H1 (cell line): Measurements from ENCODE around the gene CRISPLD2. TPM values are rescaled to one million over a fixed set of nuclear protein-coding genes. Genes with fewer than 3 reads are reported as not detected.

Experiments used
- CTCF ChIA-PET: fragments of 300-600 bp; sonication (Branson Sonifier 250); formaldehyde crosslinking; loops from one replicate; lab custom pipeline; 2021; ENCODE audit not compliant: partially characterized antibody; lab: Charles Lee
- POLR2A ChIA-PET: fragments of 300-600 bp; sonication (Branson Sonifier 250); formaldehyde crosslinking; loops from one replicate; lab custom pipeline; 2021; ENCODE audit warnings: inconsistent platforms; ENCODE audit not compliant: partially characterized antibody; lab: Charles Lee
- DNase-seq, 2 experiments: peaks; one replicate each; pipeline versions ENCODE4 v3.0.0 to v3.0.0-alpha.2; 2010 to 2022; ENCODE audit warnings: low spot score in 2 of 2, low read depth in 1 of 2, mixed read lengths in 1 of 2
- FAIRE-seq: peaks from 2 replicates; lab custom pipeline; 2011; peaks lifted over from hg19 to GRCh38; lab: Jason Lieb, UNC
- H2AFZ ChIP-seq: 2 replicates; pipeline ENCODE4 v1.8.1; 2012; ENCODE audit warnings: low read length, inconsistent platforms
- H2AK5ac ChIP-seq: 2 replicates; pipeline ENCODE4 v1.6.1; 2013; ENCODE audit warnings: low read depth, low read length
- H2BK120ac ChIP-seq: replicated peaks from 2 replicates; pipeline ENCODE3; 2013; ENCODE audit warnings: low read depth, low read length, inconsistent platforms
- H2BK12ac ChIP-seq: 2 replicates; pipeline ENCODE4 v1.6.1; 2013; ENCODE audit warnings: low read depth, low read length
- H2BK15ac ChIP-seq: 2 replicates; pipeline ENCODE4 v1.6.1; 2013; ENCODE audit warnings: low read length
- H2BK20ac ChIP-seq: 2 replicates; pipeline ENCODE4 v1.6.1; 2013; ENCODE audit warnings: low read length
- H2BK5ac ChIP-seq: 2 replicates; pipeline ENCODE4 v1.6.1; 2013; ENCODE audit warnings: low read depth, low read length
- H3K14ac ChIP-seq: 2 replicates; pipeline ENCODE4 v1.6.1; 2013; ENCODE audit warnings: inconsistent platforms; ENCODE audit not compliant: insufficient read length
- H3K18ac ChIP-seq: 2 replicates; pipeline ENCODE4 v1.6.1; 2013; ENCODE audit warnings: low read length; ENCODE audit errors: extremely low read depth
- H3K23ac ChIP-seq: 2 replicates; pipeline ENCODE4 v1.6.1; 2013; ENCODE audit warnings: inconsistent platforms; ENCODE audit not compliant: insufficient read length
- H3K23me2 ChIP-seq: 2 replicates; pipeline ENCODE4 v1.6.1; 2013; ENCODE audit warnings: low read depth, low read length
- H3K27ac ChIP-seq: 2 replicates; pipeline ENCODE4 v1.6.1; 2011; ENCODE audit warnings: low read depth, low read length, inconsistent platforms
- H3K27me3 ChIP-seq, 4 experiments: replicated peaks in 1 of 4; 1 replicate in 1 of 4; 2 replicates in 3 of 4; pipeline versions ENCODE4 v1.6.1 to v1.8.1; 2011 to 2013; ENCODE audit warnings: low read length in 3 of 4, mild to moderate bottlenecking in 3 of 4, inconsistent platforms in 2 of 4, mixed read lengths in 2 of 4, moderate library complexity in 1 of 4; ENCODE audit not compliant: control insufficient read depth in 3 of 4, insufficient read depth in 3 of 4; ENCODE audit errors: extremely low read depth in 1 of 4
- H3K36me3 ChIP-seq, 4 experiments: 2 replicates each; pipeline versions ENCODE4 v1.6.1 to v1.8.1; 2011 to 2013; ENCODE audit warnings: mild to moderate bottlenecking in 4 of 4, low read length in 3 of 4, moderate library complexity in 2 of 4, control low read depth in 1 of 4, inconsistent platforms in 1 of 4; ENCODE audit not compliant: insufficient read depth in 4 of 4, control insufficient read depth in 2 of 4
- H3K4ac ChIP-seq: replicated peaks from 2 replicates; pipeline ENCODE3; 2013; ENCODE audit warnings: low read length, low read depth, mixed read lengths, inconsistent platforms; ENCODE audit not compliant: insufficient read length
- H3K4me1 ChIP-seq, 4 experiments: replicated peaks in 1 of 4; 1 replicate in 1 of 4; 2 replicates in 3 of 4; pipeline versions ENCODE4 v1.6.1 to v1.8.1; 2011 to 2013; ENCODE audit warnings: low read length in 3 of 4, inconsistent platforms in 2 of 4, mixed read lengths in 1 of 4; ENCODE audit not compliant: insufficient read depth in 4 of 4, control insufficient read depth in 3 of 4
- H3K4me2 ChIP-seq, 2 experiments: 2 replicates each; pipeline versions ENCODE4 v1.6.1 to v1.8.1; 2011 to 2013; ENCODE audit warnings: low read depth in 2 of 2, low read length in 2 of 2, control low read depth in 1 of 2, inconsistent platforms in 1 of 2, mild to moderate bottlenecking in 1 of 2; ENCODE audit not compliant: insufficient read depth in 1 of 2
- H3K4me3 ChIP-seq, 4 experiments: fragments of 200-600, 300-600 bp in 1 of 4; sonication (generic), shearing (Covaris generic), sonication (Bioruptor Twin) in 1 of 4; 2 replicates each; pipeline versions ENCODE4 v1.5.1 to v1.8.1; 2011 to 2016; ENCODE audit warnings: low read length in 4 of 4, low read depth in 3 of 4, control low read depth in 2 of 4, inconsistent platforms in 2 of 4, mild to moderate bottlenecking in 2 of 4, mixed read lengths in 1 of 4, moderate library complexity in 1 of 4; ENCODE audit not compliant: insufficient read depth in 2 of 4; ENCODE audit errors: extremely low read depth in 1 of 4
- H3K56ac ChIP-seq: replicated peaks from 2 replicates; pipeline ENCODE3; 2013; ENCODE audit warnings: low read depth, mild to moderate bottlenecking, mixed read lengths, low read length, inconsistent platforms; ENCODE audit not compliant: insufficient read length
- H3K79me1 ChIP-seq: 2 replicates; pipeline ENCODE4 v1.6.1; 2013; ENCODE audit warnings: low read depth, low read length, control low read depth
- H3K79me2 ChIP-seq, 2 experiments: 2 replicates each; pipeline versions ENCODE4 v1.6.1 to v1.8.1; 2012 to 2013; ENCODE audit warnings: low read length in 2 of 2, mild to moderate bottlenecking in 2 of 2, inconsistent platforms in 1 of 2; ENCODE audit not compliant: insufficient read depth in 2 of 2, control insufficient read depth in 1 of 2
- H3K9ac ChIP-seq, 4 experiments: replicated peaks in 1 of 4; 1 replicate in 1 of 4; 2 replicates in 3 of 4; pipeline versions ENCODE4 v1.6.1 to v1.8.1; 2011 to 2013; ENCODE audit warnings: low read depth in 3 of 4, low read length in 3 of 4, control low read depth in 2 of 4, mild to moderate bottlenecking in 2 of 4, moderate library complexity in 2 of 4, inconsistent platforms in 1 of 4; ENCODE audit errors: extremely low read depth in 1 of 4
- H3K9me3 ChIP-seq, 2 experiments: 2 replicates each; pipeline versions ENCODE4 v1.6.1 to v1.8.1; 2012 to 2013; ENCODE audit warnings: mild to moderate bottlenecking in 2 of 2, moderate library complexity in 2 of 2, control low read depth in 1 of 2, inconsistent platforms in 1 of 2, low read depth in 1 of 2, low read length in 1 of 2, mixed read lengths in 1 of 2; ENCODE audit not compliant: insufficient read depth in 2 of 2
- H4K20me1 ChIP-seq, 2 experiments: replicated peaks in 1 of 2; 2 replicates each; pipeline versions ENCODE3 to v1.8.1; 2011 to 2013; ENCODE audit warnings: inconsistent platforms in 2 of 2, low read length in 2 of 2, mild to moderate bottlenecking in 1 of 2; ENCODE audit not compliant: insufficient read depth in 2 of 2, control insufficient read depth in 1 of 2
- H4K5ac ChIP-seq: 2 replicates; pipeline ENCODE4 v1.6.1; 2013; ENCODE audit warnings: low read length, low read depth, mixed read lengths, inconsistent platforms; ENCODE audit not compliant: insufficient read length
- H4K8ac ChIP-seq: 2 replicates; pipeline ENCODE4 v1.8.0; 2013; ENCODE audit warnings: mild to moderate bottlenecking, moderate library complexity, low read length, inconsistent platforms; ENCODE audit not compliant: insufficient read depth; ENCODE audit errors: extremely low read depth
- H4K91ac ChIP-seq: replicated peaks from 2 replicates; pipeline ENCODE3; 2013; ENCODE audit warnings: low read length, mixed read lengths, inconsistent platforms; ENCODE audit not compliant: insufficient read length
- BACH1 ChIP-seq: IDR thresholded peaks from 2 replicates; pipeline ENCODE4 v1.6.1; 2012; ENCODE audit warnings: low read length, improper control_type of control experiment
- BRCA1 ChIP-seq: IDR thresholded peaks from 2 replicates; pipeline ENCODE4 v1.6.1; 2012; ENCODE audit warnings: low read depth, low read length, improper control_type of control experiment
- CBX5 ChIP-seq: fragments of 300-800, 300-1000 bp; sonication (generic); IDR thresholded peaks from 2 replicates; pipeline ENCODE4 v1.7.1; 2016; ENCODE audit warnings: antibody characterized with exemption, low read length, low read depth
- CREB1 ChIP-seq: IDR thresholded peaks from 2 replicates; pipeline ENCODE4 v1.6.1; 2012; ENCODE audit warnings: inconsistent platforms
- CTBP2 ChIP-seq: IDR thresholded peaks from 2 replicates; pipeline ENCODE4 v1.7.0; 2011; ENCODE audit warnings: borderline replicate concordance, mild to moderate bottlenecking, moderate library complexity, mixed read lengths, low read length; ENCODE audit not compliant: insufficient read depth, insufficient read length
- GABPA ChIP-seq: IDR thresholded peaks from 2 replicates; pipeline ENCODE4 v1.6.1; 2011; ENCODE audit warnings: mild to moderate bottlenecking, low read length, moderate library complexity, borderline replicate concordance; ENCODE audit not compliant: insufficient read depth
- HDAC6 ChIP-seq: IDR thresholded peaks from one replicate; pipeline ENCODE4 v1.7.1; 2012; ENCODE audit warnings: low read depth, mild to moderate bottlenecking, inconsistent platforms, low read length, moderate library complexity
- POLR2A ChIP-seq, 2 experiments: IDR thresholded peaks; 1 replicate in 1 of 2; 2 replicates in 1 of 2; pipeline ENCODE4 v1.6.1; 2011; ENCODE audit warnings: low read depth in 2 of 2, low read length in 2 of 2, mild to moderate bottlenecking in 2 of 2; ENCODE audit errors: control extremely low read depth in 1 of 2
- RBBP5 ChIP-seq: IDR thresholded peaks from 2 replicates; pipeline ENCODE4 v1.7.1; 2012; ENCODE audit warnings: low read depth, mild to moderate bottlenecking, inconsistent platforms, low read length, moderate library complexity, borderline replicate concordance
- RXRA ChIP-seq: IDR thresholded peaks from 2 replicates; pipeline ENCODE4 v1.6.1; 2011; ENCODE audit warnings: low read depth, mild to moderate bottlenecking, low read length, moderate library complexity; ENCODE audit not compliant: insufficient read depth
- SP2 ChIP-seq: IDR thresholded peaks from 2 replicates; pipeline ENCODE4 v1.6.1; 2012; ENCODE audit warnings: mild to moderate bottlenecking, low read length, inconsistent platforms
- SRF ChIP-seq: IDR thresholded peaks from 2 replicates; pipeline ENCODE4 v1.6.1; 2011; ENCODE audit warnings: mild to moderate bottlenecking, low read depth, low read length, moderate library complexity
- WGBS, 2 experiments: shearing (Covaris generic) in 1 of 2; methylation state at CpG; one replicate each; pipeline versions ENCODE4 v1.1.6 to v1.1.7; 2013 to 2015; ENCODE audit warnings: low lambda C conversion rate in 2 of 2, mixed read lengths in 2 of 2, inconsistent platforms in 1 of 2, low coverage in 1 of 2, missing lambda C conversion rate in 1 of 2; ENCODE audit not compliant: insufficient replicate concordance in 2 of 2, insufficient coverage in 1 of 2, insufficient read length in 1 of 2; ENCODE audit errors: extremely low coverage in 1 of 2, missing lambda C conversion rate in 1 of 2; 5-methylcytosine and 5-hydroxymethylcytosine counted together
- polyA plus RNA-seq, 7 experiments: library from polyadenylated mRNA; depleted of rRNA in 3 of 7; stranded (reverse) in 5 of 7; unstranded in 2 of 7; fragments of >200 nt in 5 of 7; fragments of 200-250 nt in 2 of 7; gene quantifications; 1 replicate in 5 of 7; 2 replicates in 1 of 7; 4 replicates in 1 of 7; pipeline versions ENCODE4 v1.2.1 to v1.2.3, GENCODE V29; 2011 to 2013; ENCODE audit warnings: missing spikeins in 2 of 7, mixed read lengths in 2 of 7
- total RNA-seq: library from RNA; stranded (reverse); fragmentation: NEBNext Ultra II Directional; extraction: Animal tissue kit (Norgen Biotek cat#: 25700); gene quantifications from 2 replicates; pipeline ENCODE4 v1.2.1, GENCODE V29; 2021
- TF ChIP-seq, protein P1 (sequence below), 3 experiments: IDR thresholded peaks; 1 replicate in 2 of 3; 2 replicates in 1 of 3; pipeline versions ENCODE4 v1.5.1 to v1.6.1; 2011; ENCODE audit warnings: low read length in 3 of 3, mild to moderate bottlenecking in 3 of 3, inconsistent platforms in 2 of 3, low read depth in 1 of 3, moderate library complexity in 1 of 3; ENCODE audit not compliant: insufficient read depth in 1 of 3; ENCODE audit errors: control extremely low read depth in 1 of 3

Gene CRISPLD2
- total and polyA plus RNA-seq, 2 of the 8 experiments (the other 6 are each of a cell fraction or from before 2014, with no cell fraction given), result 2.7 to 5.1 TPM

DNA sequence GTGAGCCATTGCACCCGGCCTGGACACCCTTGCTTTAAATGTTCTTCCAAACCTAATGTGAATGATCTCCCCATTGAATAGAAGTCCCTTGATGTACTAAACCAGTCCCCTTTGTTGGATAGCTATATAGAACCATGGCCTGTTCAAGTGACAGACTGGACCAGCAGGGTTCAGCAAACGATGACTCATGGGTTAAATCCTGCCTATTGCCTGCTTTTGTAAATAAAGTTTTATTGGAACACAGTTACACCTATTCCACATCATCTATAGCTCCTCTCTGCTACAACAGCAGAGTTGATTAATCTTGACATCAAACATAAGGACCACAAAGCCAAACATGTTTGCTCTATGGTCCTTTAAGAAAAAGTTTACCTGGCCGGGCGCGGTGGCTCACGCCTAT is 56.1 kb downstream of the CRISPLD2 start:
- Histone ChIP-seq H3K4me3 (no peak overlapping the region), H4K91ac (no peak overlapping the region), H2BK12ac (no peak overlapping the region), H3K79me1 (no peaks in the 10 kb centered on the region), H4K5ac (no peak overlapping the region), H3K4me1 (peaks cover 0 to 3% (median 0%) of the 10 kb centered on the region in 4 experiments; a peak in 1 of 7 replicates), H3K4ac (no peak overlapping the region), H2AFZ (no peak overlapping the region), H3K9ac (no peak overlapping the region), H2BK5ac (no peak overlapping the region), H4K20me1 (peaks cover 0 to 1% of the 10 kb centered on the region in 2 experiments), H3K23ac (no peak overlapping the region), H2BK120ac (no peak overlapping the region), H3K9me3 (no peaks in the 10 kb centered on the region), H2BK15ac (no peak overlapping the region), H3K79me2 (no peaks in the 10 kb centered on the region), H3K27ac (no peak overlapping the region), H2AK5ac (no peak overlapping the region), H3K56ac (no peak overlapping the region), H2BK20ac (no peak overlapping the region), H3K14ac (no peak overlapping the region), H4K8ac (no peak overlapping the region), H3K18ac (no peak overlapping the region), H3K27me3 (no peaks in the 10 kb centered on the region), H3K36me3 (no peaks in the 10 kb centered on the region; a peak in 1 of 8 replicates), H3K4me2 (no peak overlapping the region), H3K23me2 (no peaks in the 10 kb centered on the region)
- POLR2A ChIA-PET, result interaction anchor here (1.2 kb wide), 1 partner anchor 10 kb away, joined by 3 read pairs; no protein-coding TSS in a partner anchor
- no peak for FAIRE-seq
- DNase-seq, result no peak
- WGBS, 2 experiments, result 91% methylated on average over 6 of the region's 6 CpGs; no CpG with 5 or more reads in 1 of the 2 experiments
- CTCF ChIA-PET, result interaction anchor here (0.9 to 3.9 kb wide), 8 partner anchors 9 to 97 kb away, joined by 3 to 14 read pairs (median 4); no protein-coding TSS in a partner anchor
- TF ChIP-seq POLR2A (IDR thresholded peaks at IDR 0.05; ENCODE audit: control extremely low read depth in 1 of 2, low read depth in 2 of 2, low read length in 2 of 2) (no peak), RBBP5 (no peak), CREB1 (no peak), RXRA (no peak), BRCA1 (no peak), CBX5 (no peak), BACH1 (no peak), GABPA (no peak), CTBP2 (no peak), SRF (no peak), HDAC6 (no peak), SP2 (no peak)
- TF ChIP-seq, protein P1, sequence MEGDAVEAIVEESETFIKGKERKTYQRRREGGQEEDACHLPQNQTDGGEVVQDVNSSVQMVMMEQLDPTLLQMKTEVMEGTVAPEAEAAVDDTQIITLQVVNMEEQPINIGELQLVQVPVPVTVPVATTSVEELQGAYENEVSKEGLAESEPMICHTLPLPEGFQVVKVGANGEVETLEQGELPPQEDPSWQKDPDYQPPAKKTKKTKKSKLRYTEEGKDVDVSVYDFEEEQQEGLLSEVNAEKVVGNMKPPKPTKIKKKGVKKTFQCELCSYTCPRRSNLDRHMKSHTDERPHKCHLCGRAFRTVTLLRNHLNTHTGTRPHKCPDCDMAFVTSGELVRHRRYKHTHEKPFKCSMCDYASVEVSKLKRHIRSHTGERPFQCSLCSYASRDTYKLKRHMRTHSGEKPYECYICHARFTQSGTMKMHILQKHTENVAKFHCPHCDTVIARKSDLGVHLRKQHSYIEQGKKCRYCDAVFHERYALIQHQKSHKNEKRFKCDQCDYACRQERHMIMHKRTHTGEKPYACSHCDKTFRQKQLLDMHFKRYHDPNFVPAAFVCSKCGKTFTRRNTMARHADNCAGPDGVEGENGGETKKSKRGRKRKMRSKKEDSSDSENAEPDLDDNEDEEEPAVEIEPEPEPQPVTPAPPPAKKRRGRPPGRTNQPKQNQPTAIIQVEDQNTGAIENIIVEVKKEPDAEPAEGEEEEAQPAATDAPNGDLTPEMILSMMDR (IDR thresholded peaks at IDR 0.05; ENCODE audit: control extremely low read depth in 1 of 3, insufficient read depth in 1 of 3, low read depth in 1 of 3, low read length in 3 of 3), result no peak
